Measurements from ENCODE around the gene MILR1.

The MILR1 gene

DNA sequence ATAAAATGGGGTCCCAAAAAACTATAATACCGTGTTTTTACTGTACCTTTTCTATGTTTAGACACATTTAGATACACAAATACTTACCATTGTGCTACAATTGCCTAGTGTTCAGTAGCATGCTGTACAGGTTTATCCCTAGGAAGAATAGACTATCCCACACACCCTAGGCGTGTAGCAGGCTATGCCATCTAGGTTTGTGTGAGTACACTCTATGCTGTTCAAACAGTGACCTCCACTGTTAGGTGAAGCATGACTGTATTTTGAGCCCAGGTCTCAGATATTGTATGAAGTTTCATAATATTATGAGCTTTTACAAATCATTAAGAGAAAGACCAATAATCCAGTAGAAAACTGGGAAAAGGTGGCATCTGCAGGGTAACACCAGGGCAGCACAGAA lies 23.6 kb downstream of the MILR1 start (continued):
- no peak for TF ChIP-seq ZNF280D (tag by site-specific recombination; IDR thresholded peaks at IDR 0.05)
- no peak for TF ChIP-seq ZNF433 (tag by site-specific recombination; IDR thresholded peaks at IDR 0.05; ENCODE audit: low read depth)
- TF ChIP-seq ZSCAN16 (tag by site-specific recombination; IDR thresholded peaks at IDR 0.05) = no peak

- no peak overlapping the region for H3K4me3 ChIP-seq (ENCODE audit: low read depth, low read length)
- H3K9me3 ChIP-seq (ENCODE audit: control insufficient read depth, insufficient read depth, low read depth, low read length) = no peaks in the 10 kb centered on the region
- peaks cover 12% of the 10 kb centered on the region for H3K4me1 ChIP-seq (ENCODE audit: control insufficient read depth, insufficient read depth, low read length)
- ChIA-PET CTCF (interaction anchor here (1.5 to 1.8 kb wide), 3 partner anchors 13 to 58 kb away, joined by 6 to 8 read pairs (median 6); no protein-coding TSS in a partner anchor), POLR2A (interaction anchor here (0.6 kb wide), 1 partner anchor 256 kb away, joined by 3 read pairs; no protein-coding TSS in a partner anchor)
- no peak for TF ChIP-seq ZNF670 (tag by site-specific recombination; IDR thresholded peaks at IDR 0.05; ENCODE audit: low read depth)
- TF ChIP-seq, protein P1, sequence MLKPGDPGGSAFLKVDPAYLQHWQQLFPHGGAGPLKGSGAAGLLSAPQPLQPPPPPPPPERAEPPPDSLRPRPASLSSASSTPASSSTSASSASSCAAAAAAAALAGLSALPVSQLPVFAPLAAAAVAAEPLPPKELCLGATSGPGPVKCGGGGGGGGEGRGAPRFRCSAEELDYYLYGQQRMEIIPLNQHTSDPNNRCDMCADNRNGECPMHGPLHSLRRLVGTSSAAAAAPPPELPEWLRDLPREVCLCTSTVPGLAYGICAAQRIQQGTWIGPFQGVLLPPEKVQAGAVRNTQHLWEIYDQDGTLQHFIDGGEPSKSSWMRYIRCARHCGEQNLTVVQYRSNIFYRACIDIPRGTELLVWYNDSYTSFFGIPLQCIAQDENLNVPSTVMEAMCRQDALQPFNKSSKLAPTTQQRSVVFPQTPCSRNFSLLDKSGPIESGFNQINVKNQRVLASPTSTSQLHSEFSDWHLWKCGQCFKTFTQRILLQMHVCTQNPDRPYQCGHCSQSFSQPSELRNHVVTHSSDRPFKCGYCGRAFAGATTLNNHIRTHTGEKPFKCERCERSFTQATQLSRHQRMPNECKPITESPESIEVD (tag by site-specific recombination; IDR thresholded peaks at IDR 0.05) = peak; percentile 57
- peaks cover 38 to 48% of the 10 kb centered on the region in 2 experiments for H3K36me3 ChIP-seq (ENCODE audit: control insufficient read depth in 2 of 2, insufficient read depth in 1 of 2, low read length in 2 of 2)
- no peak overlapping the region for H3K27ac ChIP-seq (ENCODE audit: extremely low read depth, low read depth, low read length)
These were observed 28.9 kb downstream of the MILR1 start for GRCh38 chr17:64477849-64478248.

- peaks cover 12% of the 10 kb centered on the region for H3K4me1 ChIP-seq (ENCODE audit: control insufficient read depth, insufficient read depth, low read length)
- H3K27ac ChIP-seq (ENCODE audit: extremely low read depth, low read depth, low read length) = no peak overlapping the region
- POLR2A ChIA-PET = interaction anchor here (0.7 to 1.5 kb wide), 2 partner anchors 16 to 161 kb away, joined by 3 read pairs; partner anchors contain the start of gene POLG2
- TF ChIP-seq, protein P2, sequence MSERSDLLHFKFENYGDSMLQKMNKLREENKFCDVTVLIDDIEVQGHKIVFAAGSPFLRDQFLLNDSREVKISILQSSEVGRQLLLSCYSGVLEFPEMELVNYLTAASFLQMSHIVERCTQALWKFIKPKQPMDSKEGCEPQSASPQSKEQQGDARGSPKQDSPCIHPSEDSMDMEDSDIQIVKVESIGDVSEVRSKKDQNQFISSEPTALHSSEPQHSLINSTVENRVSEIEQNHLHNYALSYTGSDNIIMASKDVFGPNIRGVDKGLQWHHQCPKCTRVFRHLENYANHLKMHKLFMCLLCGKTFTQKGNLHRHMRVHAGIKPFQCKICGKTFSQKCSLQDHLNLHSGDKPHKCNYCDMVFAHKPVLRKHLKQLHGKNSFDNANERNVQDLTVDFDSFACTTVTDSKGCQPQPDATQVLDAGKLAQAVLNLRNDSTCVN (tag by site-specific recombination; optimal IDR thresholded peaks at IDR 0.05) = no peak
- TF ChIP-seq KLF1 (tag by site-specific recombination; IDR thresholded peaks at IDR 0.05) = no peak
- TF ChIP-seq ZBTB17 (tag by site-specific recombination; IDR thresholded peaks at IDR 0.05) = 0 out of 2 replicates have a peak, but pooled peaks have one; percentile 26
- no peak for TF ChIP-seq MZF1 (tag by site-specific recombination; IDR thresholded peaks at IDR 0.05; ENCODE audit: borderline replicate concordance)
- no peak for TF ChIP-seq PRDM2 (tag by site-specific recombination; IDR thresholded peaks at IDR 0.05; ENCODE audit: borderline replicate concordance)
- TF ChIP-seq ZFP69B (tag by site-specific recombination; IDR thresholded peaks at IDR 0.05) = no peak
- no peak for TF ChIP-seq ZNF121 (tag by site-specific recombination; IDR thresholded peaks at IDR 0.05)
- TF ChIP-seq ZNF768 (tag by site-specific recombination; IDR thresholded peaks at IDR 0.05) = no peak
- peaks cover 51 to 77% of the 10 kb centered on the region in 2 experiments for H3K36me3 ChIP-seq (ENCODE audit: control insufficient read depth in 2 of 2, insufficient read depth in 1 of 2, low read length in 2 of 2)
- no peak overlapping the region for H3K4me3 ChIP-seq (ENCODE audit: low read depth, low read length)
- H3K9me3 ChIP-seq (ENCODE audit: control insufficient read depth, insufficient read depth, low read depth, low read length) = no peaks in the 10 kb centered on the region
- CTCF ChIA-PET = interaction anchor here (0.5 to 1.5 kb wide), 2 partner anchors 57 to 61 kb away, joined by 3 to 5 read pairs; no protein-coding TSS in a partner anchor
These were observed 32.0 kb downstream of the MILR1 start for GRCh38 chr17:64480951-64481350.
